Activated effector memory CD4-positive, alpha-beta T cell treated with Interleukin-2 at 50 U/mL for 16 hours (primary cell): Measurements from ENCODE around the gene SNAI3.

Experiments used
- DNase-seq: peaks from one replicate; pipeline ENCODE4 v3.0.0-alpha.2; 2020

The SNAI3 gene

GRCh38 chr16:88665148-88665547 is 21.2 kb downstream of the SNAI3 start:
- no peak for DNase-seq

- DNase-seq = peak; percentile 92
Observed at GRCh38 chr16:88662843-88663606, 23.3 kb downstream of the SNAI3 start, which contains the start of gene MVD. Gene MVD (minus strand): TSS chr16:88663091. CDS start chr16:88663080, 11 bp downstream.

- no peak for DNase-seq
Observed at GRCh38 chr16:88662222-88662842, 24.0 kb downstream of the SNAI3 start.

- no peak for DNase-seq
Observed at GRCh38 chr16:88661468-88661867, 24.8 kb downstream of the SNAI3 start.

- DNase-seq = no peak
Observed at GRCh38 chr16:88659160-88659559, 27.1 kb downstream of the SNAI3 start.

- DNase-seq = no peak
Observed at GRCh38 chr16:88658714-88659113, 27.6 kb downstream of the SNAI3 start.

- DNase-seq = no peak
Observed at GRCh38 chr16:88657371-88657770, 28.9 kb downstream of the SNAI3 start.

GRCh38 chr16:88656291-88656980 is 29.9 kb downstream of the SNAI3 start:
- no peak for DNase-seq

- no peak for DNase-seq
Observed at GRCh38 chr16:88655733-88656281, 30.5 kb downstream of the SNAI3 start.

- no peak for DNase-seq
Observed at GRCh38 chr16:88655053-88655732, 31.1 kb downstream of the SNAI3 start.

- no peak for DNase-seq
Observed at GRCh38 chr16:88654363-88655052, 31.8 kb downstream of the SNAI3 start.

- DNase-seq = no peak
Observed at GRCh38 chr16:88653596-88654362, 32.5 kb downstream of the SNAI3 start.

- no peak for DNase-seq
Observed at GRCh38 chr16:88653101-88653500, 33.2 kb downstream of the SNAI3 start.

- DNase-seq = no peak
Observed at GRCh38 chr16:88652762-88653063, 33.6 kb downstream of the SNAI3 start.

GRCh38 chr16:88651989-88652761 is 34.1 kb downstream of the SNAI3 start:
- DNase-seq = no peak

- peak; percentile 55 for DNase-seq
Observed at GRCh38 chr16:88651276-88651988, 34.9 kb downstream of the SNAI3 start.

GRCh38 chr16:88650749-88651275 is 35.5 kb downstream of the SNAI3 start, which contains the start of gene CYBA:
Gene CYBA (minus strand): TSS chr16:88651053. CDS start chr16:88651013, 40 bp downstream.
- DNase-seq = peak; percentile 80

GRCh38 chr16:88649924-88650748 is 36.2 kb downstream of the SNAI3 start:
- no peak for DNase-seq
